GM12878 (cell line): Measurements from ENCODE around the gene CORO2B. TPM values are rescaled to one million over a fixed set of nuclear protein-coding genes. Genes with fewer than 3 reads are reported as not detected.

Experiments
- ATAC-seq: fragments of 200-7000 bp; cut with Tn5 transposase; 3 replicates; pipeline ENCODE4 v1.9.1; 2020; ENCODE audit warnings: mild to moderate bottlenecking, moderate library complexity
- BruUV-seq: library from RNA; stranded (reverse); fragments of 400-500 nt; replicated peaks from 2 replicates; lab custom pipeline; 2021; lab: Mats Ljungman, UMichigan
- CTCF ChIA-PET: fragments of 300-600 bp; sonication (Branson Sonifier 250); formaldehyde crosslinking; extraction: SDS; loops from one replicate; lab custom pipeline; 2021; ENCODE audit warnings: inconsistent platforms; lab: Yijun Ruan, JAX
- POLR2A ChIA-PET: fragments of 350-600 bp; formaldehyde crosslinking; extraction: SDS; loops from one replicate; lab custom pipeline; 2021; ENCODE audit warnings: inconsistent platforms; lab: Charles Lee
- RAD21 ChIA-PET: fragments of 300-600 bp; sonication (Branson Sonifier 250); formaldehyde crosslinking; loops from one replicate; lab custom pipeline; 2023; ENCODE audit warnings: antibody characterized with exemption; ENCODE audit not compliant: unreplicated experiment; lab: Charles Lee
- SMC1A ChIA-PET: fragments of 300-600 bp; sonication (Branson Sonifier 250); formaldehyde crosslinking; loops from one replicate; lab custom pipeline; 2023; ENCODE audit not compliant: unreplicated experiment, uncharacterized antibody; lab: Charles Lee
- DNase-seq: peaks from one replicate; pipeline ENCODE4 v3.0.0-alpha.2; 2011; ENCODE audit warnings: low read depth, low spot score
- FAIRE-seq: peaks from 3 replicates; lab custom pipeline; 2011; peaks lifted over from hg19 to GRCh38; lab: Jason Lieb, UNC
- H2AFZ ChIP-seq: 2 replicates; pipeline ENCODE4 v1.6.0; 2011; ENCODE audit warnings: low read depth, low read length, control low read depth; ENCODE audit not compliant: control insufficient read depth
- H3K27ac ChIP-seq: 2 replicates; pipeline ENCODE4 v1.5.1; 2011; ENCODE audit warnings: control low read depth; ENCODE audit not compliant: control insufficient read depth, insufficient read depth
- H3K27me3 ChIP-seq, 2 experiments: replicated peaks in 1 of 2; 2 replicates each; pipeline versions ENCODE4 v1.6.0 to v1.6.1; 2011; ENCODE audit warnings: low read length in 1 of 2; ENCODE audit not compliant: control insufficient read depth in 2 of 2, insufficient read depth in 2 of 2
- H3K36me3 ChIP-seq, 2 experiments: 2 replicates each; pipeline ENCODE4 v1.5.1; 2011; ENCODE audit warnings: low read length in 1 of 2; ENCODE audit not compliant: control insufficient read depth in 2 of 2, insufficient read depth in 2 of 2
- H3K4me1 ChIP-seq: 2 replicates; pipeline ENCODE4 v1.6.1; 2011; ENCODE audit warnings: mild to moderate bottlenecking, low read length, moderate library complexity, mixed read lengths; ENCODE audit not compliant: control insufficient read depth, insufficient read depth
- H3K4me2 ChIP-seq: 2 replicates; pipeline ENCODE4 v1.6.0; 2011; ENCODE audit warnings: control low read depth; ENCODE audit not compliant: control insufficient read depth, insufficient read depth
- H3K4me3 ChIP-seq: fragments of 200-600 bp; sonication (generic); 2 replicates; pipeline ENCODE4 v1.5.1; 2016
- H3K79me2 ChIP-seq: 2 replicates; pipeline ENCODE4 v1.6.0; 2011; ENCODE audit warnings: low read length; ENCODE audit not compliant: control insufficient read depth, insufficient read depth
- H3K9ac ChIP-seq: 2 replicates; pipeline ENCODE4 v1.8.0; 2011; ENCODE audit warnings: low read length, control low read depth, mixed read lengths; ENCODE audit not compliant: control insufficient read depth, insufficient read depth
- H3K9me3 ChIP-seq: replicated peaks from 3 replicates; pipeline ENCODE4 v1.5.1; 2011; ENCODE audit warnings: mild to moderate bottlenecking, low read length; ENCODE audit not compliant: control insufficient read depth, insufficient read depth
- H4K20me1 ChIP-seq: 2 replicates; pipeline ENCODE4 v1.6.0; 2011; ENCODE audit not compliant: control insufficient read depth, insufficient read depth
- ASH2L ChIP-seq: fragments of 300-600, 200-600 bp; sonication (generic); IDR thresholded peaks from 2 replicates; pipeline ENCODE4 v1.6.1; 2017; ENCODE audit warnings: low read depth, mild to moderate bottlenecking, borderline replicate concordance
- ATF2 ChIP-seq: IDR thresholded peaks from 2 replicates; pipeline ENCODE4 v1.6.1; 2012; ENCODE audit warnings: low read length, inconsistent platforms
- CBFB ChIP-seq: IDR thresholded peaks from 2 replicates; pipeline ENCODE4 v1.6.1; 2016; ENCODE audit warnings: antibody characterized with exemption, low read depth
- ELK1 ChIP-seq: IDR thresholded peaks from 2 replicates; pipeline ENCODE4 v1.6.1; 2012; ENCODE audit warnings: low read depth, low read length, improper control_type of control experiment
- ETV6 ChIP-seq, 2 experiments: fragments of 450-650 bp in 1 of 2; IDR thresholded peaks in 1 of 2; conservative IDR thresholded peaks in 1 of 2; 2 replicates each; pipeline ENCODE4 v1.6.1; 2014; ENCODE audit warnings: antibody characterized with exemption in 1 of 2, borderline replicate concordance in 1 of 2, low read depth in 1 of 2, mild to moderate bottlenecking in 1 of 2, moderate library complexity in 1 of 2
- EZH2 ChIP-seq: IDR thresholded peaks from 2 replicates; pipeline ENCODE4 v1.6.1; 2012; ENCODE audit warnings: low read depth, mild to moderate bottlenecking, control low read depth, inconsistent platforms, low read length, borderline replicate concordance; ENCODE audit not compliant: control insufficient read depth
- FOXK2 ChIP-seq: fragments of 450-650 bp; IDR thresholded peaks from 2 replicates; pipeline ENCODE4 v1.6.1; 2017; ENCODE audit warnings: mild to moderate bottlenecking, moderate library complexity
- HDAC2 ChIP-seq: fragments of 200-600 bp; sonication (generic); IDR thresholded peaks from 2 replicates; pipeline ENCODE4 v1.6.1; 2017
- HDAC6 ChIP-seq: fragments of 200-600 bp; sonication (generic); IDR thresholded peaks from one replicate; pipeline ENCODE4 v1.8.0; 2017; ENCODE audit warnings: antibody characterized with exemption; ENCODE audit not compliant: unreplicated experiment
- KAT2A ChIP-seq: conservative IDR thresholded peaks from 2 replicates; pipeline ENCODE4 v1.6.1; 2011; ENCODE audit warnings: low read depth, low read length; ENCODE audit not compliant: control insufficient read depth
- MAX ChIP-seq: IDR thresholded peaks from 2 replicates; pipeline ENCODE4 v1.6.1; 2012; ENCODE audit warnings: low read depth, low read length, improper control_type of control experiment
- MLLT1 ChIP-seq: fragments of 450-650 bp; IDR thresholded peaks from 2 replicates; pipeline ENCODE4 v1.6.1; 2016; ENCODE audit warnings: mild to moderate bottlenecking
- MXI1 ChIP-seq: fragments of 150-350 bp; IDR thresholded peaks from 2 replicates; pipeline ENCODE4 v1.6.1; 2011; ENCODE audit warnings: low read depth, mild to moderate bottlenecking, inconsistent platforms, low read length, improper control_type of control experiment
- STAT3 ChIP-seq: IDR thresholded peaks from 2 replicates; pipeline ENCODE4 v1.6.1; 2011; ENCODE audit warnings: low read depth, low read length, improper control_type of control experiment
- TCF7 ChIP-seq: IDR thresholded peaks from 2 replicates; pipeline ENCODE4 v1.6.1; 2014; ENCODE audit warnings: antibody characterized with exemption, borderline replicate concordance
- YBX1 ChIP-seq: fragments of 450-650 bp; IDR thresholded peaks from 2 replicates; pipeline ENCODE4 v1.6.1; 2016; ENCODE audit warnings: antibody characterized with exemption
- WGBS: methylation state at CpG from one replicate; pipeline ENCODE4 v1.1.6; 2016; ENCODE audit warnings: low lambda C conversion rate; ENCODE audit not compliant: insufficient replicate concordance, insufficient coverage; ENCODE audit errors: missing lambda C conversion rate; 5-methylcytosine and 5-hydroxymethylcytosine counted together
- in situ Hi-C: fragments of 300-500 bp; cut with MboI; formaldehyde crosslinking; loops from 9 replicates; pipeline ENCODE4 v1.14.3; 2018; ENCODE audit warnings: mixed read lengths
- intact Hi-C: fragments of 100-400 bp; cut with micrococcal nuclease; formaldehyde crosslinking; loops from one replicate; pipeline ENCODE4 v1.14.2; 2022; ENCODE audit not compliant: unreplicated experiment
- polyA plus RNA-seq, 11 experiments: library from polyadenylated mRNA; depleted of rRNA in 4 of 11; unstranded in 6 of 11; stranded (reverse) in 5 of 11; fragments of >200 nt; fragmentation: Nextera tagmentation in 4 of 11; fragmentation: Illumina TruSeq in 1 of 11; extraction: Ambion mirVana in 4 of 11; extraction: Trizol in 1 of 11; gene quantifications; 1 replicate in 1 of 11; 2 replicates in 10 of 11; pipeline versions ENCODE4 v1.2.1 to v1.2.3, GENCODE V29; 2011 to 2016; ENCODE audit warnings: inconsistent platforms in 2 of 11, missing spikeins in 2 of 11, low read depth in 1 of 11
- total RNA-seq, 4 experiments: library from RNA; depleted of rRNA in 3 of 4; stranded (reverse); fragments of >200 nt in 3 of 4; fragmentation: Illumina TruSeq in 1 of 4; extraction: Trizol in 1 of 4; gene quantifications; 2 replicates each; pipeline versions ENCODE4 v1.2.1 to v1.2.3, GENCODE V29; 2013 to 2021

The CORO2B gene
- total and polyA plus RNA-seq, 10 of the 15 experiments (the other 5 are each of a cell fraction or from before 2014, with no cell fraction given): 0.05 to 0.73 (median 0.13) TPM; not detected in 4

GRCh38 chr15:68633231-68634121 is 54.7 kb downstream of the CORO2B start (continued):
- TF ChIP-seq ETV6 (conservative IDR thresholded peaks at IDR 0.05 in 1 of 2, IDR thresholded peaks at IDR 0.05 in 1 of 2; ENCODE audit: borderline replicate concordance in 1 of 2, low read depth in 1 of 2): no peak
- no peak for TF ChIP-seq HDAC6

GRCh38 chr15:68634122-68634482 is 55.3 kb downstream of the CORO2B start:
- Histone ChIP-seq H3K27ac (no peak overlapping the region), H3K4me2 (no peak overlapping the region), H3K9me3 (no peaks in the 10 kb centered on the region), H3K79me2 (no peaks in the 10 kb centered on the region), H2AFZ (no peak overlapping the region), H3K9ac (no peak overlapping the region), H3K4me1 (no peaks in the 10 kb centered on the region), H3K36me3 (no peaks in the 10 kb centered on the region), H3K27me3 (peaks cover 2 to 7% of the 10 kb centered on the region in 2 experiments), H3K4me3 (no peak overlapping the region), H4K20me1 (no peaks in the 10 kb centered on the region)
- intact Hi-C loops: no loop called here
- RAD21 ChIA-PET: no interaction called here
- DNase-seq (no peak), FAIRE-seq (no peak), ATAC-seq (no peak)
- WGBS: 40% methylated on average over 4 of the region's 4 CpGs
- POLR2A ChIA-PET: no interaction called here
- CTCF ChIA-PET: no interaction called here
- BruUV-seq: no TSS peak
- in situ Hi-C loops: no loop called here
- SMC1A ChIA-PET: no interaction called here
- no peak for TF ChIP-seq FOXK2
- no peak for TF ChIP-seq KAT2A
- TF ChIP-seq EZH2: no peak
- TF ChIP-seq ELK1: no peak
- no peak for TF ChIP-seq ASH2L
- no peak for TF ChIP-seq TCF7
- no peak for TF ChIP-seq YBX1
- TF ChIP-seq MXI1: no peak
- TF ChIP-seq MAX: no peak
- TF ChIP-seq CBFB: no peak
- no peak for TF ChIP-seq STAT3
- no peak for TF ChIP-seq ATF2
- TF ChIP-seq HDAC2: no peak
- TF ChIP-seq MLLT1: no peak
